Nephron (organoid): ENCODE measurements around the gene CLEC16A.

Experiments used
- H3K27ac Mint-ChIP-seq, 3 experiments: 2 replicates each; pipeline ENCODE4 v1.8.0; 2020; ENCODE audit warnings: mixed read lengths in 3 of 3, mild to moderate bottlenecking in 2 of 3, moderate library complexity in 1 of 3
- H3K27me3 Mint-ChIP-seq: 2 replicates; pipeline ENCODE4 v1.8.0; 2021; ENCODE audit warnings: low read depth, mild to moderate bottlenecking, moderate library complexity, mixed read lengths
- H3K36me3 Mint-ChIP-seq: 2 replicates; pipeline ENCODE4 v1.8.0; 2020; ENCODE audit warnings: low read depth, mixed read lengths
- H3K4me1 Mint-ChIP-seq: 2 replicates; pipeline ENCODE4 v1.8.0; 2020; ENCODE audit warnings: mixed read lengths
- H3K4me3 Mint-ChIP-seq, 3 experiments: 2 replicates each; pipeline ENCODE4 v1.8.0; 2020; ENCODE audit warnings: mild to moderate bottlenecking in 3 of 3, mixed read lengths in 3 of 3, moderate library complexity in 2 of 3
- H3K9me3 Mint-ChIP-seq: 2 replicates; pipeline ENCODE4 v1.8.0; 2020; ENCODE audit warnings: mixed read lengths
- CTCF ChIP-seq, 3 experiments: fragments of 200-600 bp; sonication (generic); IDR thresholded peaks; one replicate each; pipeline ENCODE4 v1.5.0; 2021; ENCODE audit warnings: antibody characterized with exemption in 3 of 3; ENCODE audit not compliant: unreplicated experiment in 3 of 3

Gene CLEC16A

GRCh38 chr16:11155284-11155806 is 211.0 kb downstream of the CLEC16A start:
- H3K4me3 Mint-ChIP-seq: no peak overlapping the region
- H3K27ac Mint-ChIP-seq: no peak overlapping the region
- no peaks in the 10 kb centered on the region for H3K36me3 Mint-ChIP-seq
- TF ChIP-seq CTCF (IDR thresholded peaks at IDR 0.05; ENCODE audit: unreplicated experiment in 3 of 3): no peak
- no peaks in the 10 kb centered on the region for H3K9me3 Mint-ChIP-seq
- peaks cover 35% of the 10 kb centered on the region for H3K4me1 Mint-ChIP-seq
- H3K27me3 Mint-ChIP-seq: peaks cover 6% of the 10 kb centered on the region

GRCh38 chr16:11156401-11156800 is 212.0 kb downstream of the CLEC16A start:
- peaks cover 31% of the 10 kb centered on the region for H3K4me1 Mint-ChIP-seq
- no peaks in the 10 kb centered on the region for H3K36me3 Mint-ChIP-seq
- H3K4me3 Mint-ChIP-seq: no peak overlapping the region
- no peak overlapping the region for H3K27ac Mint-ChIP-seq
- H3K27me3 Mint-ChIP-seq: peaks cover 7% of the 10 kb centered on the region
- no peak for TF ChIP-seq CTCF (IDR thresholded peaks at IDR 0.05; ENCODE audit: unreplicated experiment in 3 of 3)
- H3K9me3 Mint-ChIP-seq: no peaks in the 10 kb centered on the region

- no peak overlapping the region for H3K4me3 Mint-ChIP-seq
- no peaks in the 10 kb centered on the region for H3K9me3 Mint-ChIP-seq
- H3K4me1 Mint-ChIP-seq: peaks cover 31% of the 10 kb centered on the region
- H3K36me3 Mint-ChIP-seq: no peaks in the 10 kb centered on the region
- H3K27me3 Mint-ChIP-seq: peaks cover 7% of the 10 kb centered on the region
- H3K27ac Mint-ChIP-seq: no peak overlapping the region
- TF ChIP-seq CTCF (IDR thresholded peaks at IDR 0.05; ENCODE audit: unreplicated experiment in 3 of 3): no peak
Observed at GRCh38 chr16:11157143-11157542, 212.8 kb downstream of the CLEC16A start.

GRCh38 chr16:11158018-11158417 is 213.7 kb downstream of the CLEC16A start:
- no peak for TF ChIP-seq CTCF (IDR thresholded peaks at IDR 0.05; ENCODE audit: unreplicated experiment in 3 of 3)
- Mint-ChIP-seq H3K9me3 (no peaks in the 10 kb centered on the region), H3K36me3 (no peaks in the 10 kb centered on the region), H3K27me3 (peaks cover 7% of the 10 kb centered on the region), H3K4me3 (no peak overlapping the region), H3K4me1 (peaks cover 31% of the 10 kb centered on the region), H3K27ac (peak overlapping the region in 1 of 3 experiments; percentile 3)

GRCh38 chr16:11159282-11159681 is 214.9 kb downstream of the CLEC16A start:
- H3K27me3 Mint-ChIP-seq: peaks cover 7% of the 10 kb centered on the region
- peaks cover 39% of the 10 kb centered on the region for H3K4me1 Mint-ChIP-seq
- no peak overlapping the region for H3K27ac Mint-ChIP-seq
- no peak overlapping the region for H3K4me3 Mint-ChIP-seq
- H3K36me3 Mint-ChIP-seq: no peaks in the 10 kb centered on the region
- no peaks in the 10 kb centered on the region for H3K9me3 Mint-ChIP-seq
- no peak for TF ChIP-seq CTCF (IDR thresholded peaks at IDR 0.05; ENCODE audit: unreplicated experiment in 3 of 3)

GRCh38 chr16:11160676-11161115 is 216.3 kb downstream of the CLEC16A start:
- H3K4me3 Mint-ChIP-seq: no peak overlapping the region
- no peak for TF ChIP-seq CTCF (IDR thresholded peaks at IDR 0.05; ENCODE audit: unreplicated experiment in 3 of 3)
- H3K9me3 Mint-ChIP-seq: no peaks in the 10 kb centered on the region
- H3K4me1 Mint-ChIP-seq: peaks cover 44% of the 10 kb centered on the region
- H3K27ac Mint-ChIP-seq: peak overlapping the region in 1 of 3 experiments; percentile 30
- H3K36me3 Mint-ChIP-seq: no peaks in the 10 kb centered on the region
- H3K27me3 Mint-ChIP-seq: peaks cover 7% of the 10 kb centered on the region
